ENCODE measurements around the gene PARD3B. TPM values are rescaled to one million over a fixed set of nuclear protein-coding genes. Genes with fewer than 3 reads are reported as not detected.

The PARD3B gene
- total RNA-seq, 1 donor from 2014 or later, result 12.3 TPM

GRCh38 chr2:205627085-205627484 lies 1081.8 kb downstream of the PARD3B start:
- no peak for DNase-seq (ENCODE audit: extremely low spot score in 2 of 2)
- intact Hi-C loops (cut with DNase I), result no loop called here
- no peaks in the 10 kb centered on the region for H3K27me3 ChIP-seq
- H3K4me3 ChIP-seq, result no peak overlapping the region
- H3K27ac ChIP-seq, result no peak overlapping the region
- no peaks in the 10 kb centered on the region for H3K36me3 ChIP-seq
- TF ChIP-seq, protein P1, sequence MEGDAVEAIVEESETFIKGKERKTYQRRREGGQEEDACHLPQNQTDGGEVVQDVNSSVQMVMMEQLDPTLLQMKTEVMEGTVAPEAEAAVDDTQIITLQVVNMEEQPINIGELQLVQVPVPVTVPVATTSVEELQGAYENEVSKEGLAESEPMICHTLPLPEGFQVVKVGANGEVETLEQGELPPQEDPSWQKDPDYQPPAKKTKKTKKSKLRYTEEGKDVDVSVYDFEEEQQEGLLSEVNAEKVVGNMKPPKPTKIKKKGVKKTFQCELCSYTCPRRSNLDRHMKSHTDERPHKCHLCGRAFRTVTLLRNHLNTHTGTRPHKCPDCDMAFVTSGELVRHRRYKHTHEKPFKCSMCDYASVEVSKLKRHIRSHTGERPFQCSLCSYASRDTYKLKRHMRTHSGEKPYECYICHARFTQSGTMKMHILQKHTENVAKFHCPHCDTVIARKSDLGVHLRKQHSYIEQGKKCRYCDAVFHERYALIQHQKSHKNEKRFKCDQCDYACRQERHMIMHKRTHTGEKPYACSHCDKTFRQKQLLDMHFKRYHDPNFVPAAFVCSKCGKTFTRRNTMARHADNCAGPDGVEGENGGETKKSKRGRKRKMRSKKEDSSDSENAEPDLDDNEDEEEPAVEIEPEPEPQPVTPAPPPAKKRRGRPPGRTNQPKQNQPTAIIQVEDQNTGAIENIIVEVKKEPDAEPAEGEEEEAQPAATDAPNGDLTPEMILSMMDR (IDR thresholded peaks at IDR 0.05), result no peak
- TF ChIP-seq POLR2AphosphoS5 (IDR thresholded peaks at IDR 0.05; ENCODE audit: insufficient read depth in 1 of 2, low read depth in 1 of 2) (no peak), POLR2A (IDR thresholded peaks at IDR 0.05) (no peak)
- no peaks in the 10 kb centered on the region for H3K4me1 ChIP-seq
- no peaks in the 10 kb centered on the region for H3K9me3 ChIP-seq

DNA sequence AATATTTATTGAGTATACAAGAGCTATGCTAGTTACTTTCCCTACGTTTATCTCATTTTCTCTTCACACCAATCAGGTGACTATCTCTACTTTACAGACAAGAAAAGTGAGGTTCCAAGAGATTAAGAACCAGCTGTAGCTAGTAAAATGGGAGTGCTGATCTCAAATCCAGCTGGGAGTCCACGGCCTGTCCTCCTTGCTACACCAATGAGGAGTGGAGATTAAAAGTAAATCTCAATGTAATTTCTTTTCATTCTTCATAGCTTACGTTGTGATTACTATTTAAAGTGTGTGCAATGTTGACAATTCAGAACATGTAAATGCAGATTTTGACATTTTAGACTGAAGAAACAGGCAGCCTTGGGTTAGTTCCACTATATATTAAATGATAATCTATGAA lies 1083.1 kb downstream of the PARD3B start:
- H3K9me3 ChIP-seq, result no peaks in the 10 kb centered on the region
- intact Hi-C loops (cut with DNase I), result no loop called here
- no peaks in the 10 kb centered on the region for H3K27me3 ChIP-seq
- no peak for DNase-seq (ENCODE audit: extremely low spot score in 2 of 2)
- no peak overlapping the region for H3K27ac ChIP-seq
- H3K4me3 ChIP-seq, result no peak overlapping the region
- no peaks in the 10 kb centered on the region for H3K36me3 ChIP-seq
- TF ChIP-seq, protein P1 (IDR thresholded peaks at IDR 0.05), result no peak
- TF ChIP-seq POLR2A (IDR thresholded peaks at IDR 0.05), result no peak
- TF ChIP-seq POLR2AphosphoS5 (IDR thresholded peaks at IDR 0.05; ENCODE audit: insufficient read depth in 1 of 2, low read depth in 1 of 2), result no peak
- H3K4me1 ChIP-seq, result no peaks in the 10 kb centered on the region

- H3K27me3 ChIP-seq, result no peaks in the 10 kb centered on the region
- no peak for DNase-seq (ENCODE audit: extremely low spot score in 2 of 2)
- H3K36me3 ChIP-seq, result no peaks in the 10 kb centered on the region
- intact Hi-C loops (cut with DNase I), result no loop called here
- no peaks in the 10 kb centered on the region for H3K9me3 ChIP-seq
- H3K27ac ChIP-seq, result no peak overlapping the region
- no peaks in the 10 kb centered on the region for H3K4me1 ChIP-seq
- no peak for TF ChIP-seq POLR2AphosphoS5 (IDR thresholded peaks at IDR 0.05; ENCODE audit: insufficient read depth in 1 of 2, low read depth in 1 of 2)
- TF ChIP-seq POLR2A (IDR thresholded peaks at IDR 0.05), result no peak
- TF ChIP-seq, protein P1 (IDR thresholded peaks at IDR 0.05), result no peak
- no peak overlapping the region for H3K4me3 ChIP-seq
Observed at GRCh38 chr2:205629091-205629776, 1084.0 kb downstream of the PARD3B start.

GRCh38 chr2:205633994-205634393 lies 1088.7 kb downstream of the PARD3B start:
- Histone ChIP-seq H3K9me3 (no peaks in the 10 kb centered on the region), H3K4me3 (no peak overlapping the region), H3K27me3 (no peaks in the 10 kb centered on the region), H3K4me1 (no peaks in the 10 kb centered on the region), H3K36me3 (no peaks in the 10 kb centered on the region), H3K27ac (no peak overlapping the region)
- intact Hi-C loops (cut with DNase I), result no loop called here
- no peak for TF ChIP-seq POLR2AphosphoS5 (IDR thresholded peaks at IDR 0.05; ENCODE audit: insufficient read depth in 1 of 2, low read depth in 1 of 2)
- no peak for TF ChIP-seq POLR2A (IDR thresholded peaks at IDR 0.05)
- TF ChIP-seq, protein P1 (IDR thresholded peaks at IDR 0.05), result no peak
- DNase-seq (ENCODE audit: extremely low spot score in 2 of 2), result no peak

DNA sequence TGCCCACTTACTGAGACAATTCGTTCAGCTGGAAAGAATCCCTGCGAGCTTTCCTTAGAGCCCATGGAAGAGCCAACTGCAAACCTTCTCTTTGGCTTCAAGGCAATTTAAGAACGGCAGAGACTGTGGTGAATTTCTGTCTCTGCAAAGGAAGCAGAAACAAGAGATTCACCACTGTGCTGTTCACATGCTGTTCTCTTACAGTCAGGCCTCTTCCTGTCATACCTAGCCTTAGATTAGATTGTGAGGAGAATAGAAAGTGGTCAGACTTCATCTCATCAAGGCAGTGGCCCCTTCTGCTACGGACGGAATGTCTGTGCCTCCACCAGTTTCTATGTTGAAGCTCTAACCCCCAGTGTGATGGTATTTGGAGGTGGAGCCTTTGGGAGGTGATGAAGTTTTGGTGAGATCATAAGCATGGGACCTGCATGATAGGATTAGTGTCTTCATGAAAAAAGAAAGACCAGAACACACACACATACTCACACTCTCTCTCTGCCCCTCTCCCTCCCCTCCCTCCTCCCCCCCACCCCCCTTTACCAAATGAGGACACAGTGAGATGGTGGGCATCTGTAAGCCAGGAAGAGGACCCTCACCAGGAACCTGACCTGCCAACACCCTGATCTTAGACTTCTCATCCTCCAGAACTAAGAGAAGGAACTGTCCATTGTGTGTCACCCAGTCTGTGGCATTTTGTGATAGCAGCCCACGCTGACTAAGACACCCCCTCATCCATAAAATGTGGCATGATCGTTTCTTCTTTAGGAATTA lies 1091.5 kb downstream of the PARD3B start:
- Histone ChIP-seq H3K9me3 (no peaks in the 10 kb centered on the region), H3K36me3 (no peaks in the 10 kb centered on the region), H3K4me3 (no peak overlapping the region), H3K27me3 (no peaks in the 10 kb centered on the region), H3K27ac (no peak overlapping the region), H3K4me1 (no peaks in the 10 kb centered on the region)
- TF ChIP-seq POLR2A (IDR thresholded peaks at IDR 0.05) (no peak), POLR2AphosphoS5 (IDR thresholded peaks at IDR 0.05; ENCODE audit: insufficient read depth in 1 of 2, low read depth in 1 of 2) (no peak)
- TF ChIP-seq, protein P1 (IDR thresholded peaks at IDR 0.05), result no peak
- intact Hi-C loops (cut with DNase I), result no loop called here
- no peak for DNase-seq (ENCODE audit: extremely low spot score in 2 of 2)
